ENCODE results near the gene PLA2G4C.

The PLA2G4C gene

DNA sequence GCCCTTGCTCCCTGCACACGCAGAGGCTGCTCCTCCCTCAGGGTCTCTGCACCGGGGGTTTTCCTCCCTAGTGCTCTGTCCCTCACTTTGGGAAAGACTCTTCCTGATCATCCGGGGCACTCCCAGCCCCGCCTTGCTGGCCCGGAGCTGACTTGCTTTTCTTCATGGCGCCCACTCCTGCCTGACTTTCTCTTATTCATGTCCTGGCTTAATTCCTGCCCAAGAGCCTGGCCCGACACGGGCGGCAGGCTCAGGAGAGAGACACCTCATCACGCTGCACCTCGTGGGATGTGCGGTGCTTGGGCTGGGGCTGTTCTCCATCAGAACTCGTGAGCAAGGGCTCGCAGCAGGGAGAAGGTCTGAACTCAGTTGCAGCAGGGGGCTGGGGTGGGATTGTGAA is 11.8 kb upstream of the PLA2G4C start:
- DNase-seq (ENCODE audit: extremely low read depth, low read depth): no peak
- TF ChIP-seq, protein P1, sequence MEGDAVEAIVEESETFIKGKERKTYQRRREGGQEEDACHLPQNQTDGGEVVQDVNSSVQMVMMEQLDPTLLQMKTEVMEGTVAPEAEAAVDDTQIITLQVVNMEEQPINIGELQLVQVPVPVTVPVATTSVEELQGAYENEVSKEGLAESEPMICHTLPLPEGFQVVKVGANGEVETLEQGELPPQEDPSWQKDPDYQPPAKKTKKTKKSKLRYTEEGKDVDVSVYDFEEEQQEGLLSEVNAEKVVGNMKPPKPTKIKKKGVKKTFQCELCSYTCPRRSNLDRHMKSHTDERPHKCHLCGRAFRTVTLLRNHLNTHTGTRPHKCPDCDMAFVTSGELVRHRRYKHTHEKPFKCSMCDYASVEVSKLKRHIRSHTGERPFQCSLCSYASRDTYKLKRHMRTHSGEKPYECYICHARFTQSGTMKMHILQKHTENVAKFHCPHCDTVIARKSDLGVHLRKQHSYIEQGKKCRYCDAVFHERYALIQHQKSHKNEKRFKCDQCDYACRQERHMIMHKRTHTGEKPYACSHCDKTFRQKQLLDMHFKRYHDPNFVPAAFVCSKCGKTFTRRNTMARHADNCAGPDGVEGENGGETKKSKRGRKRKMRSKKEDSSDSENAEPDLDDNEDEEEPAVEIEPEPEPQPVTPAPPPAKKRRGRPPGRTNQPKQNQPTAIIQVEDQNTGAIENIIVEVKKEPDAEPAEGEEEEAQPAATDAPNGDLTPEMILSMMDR (IDR thresholded peaks at IDR 0.05; ENCODE audit: low read depth, low read length): no peak

DNA sequence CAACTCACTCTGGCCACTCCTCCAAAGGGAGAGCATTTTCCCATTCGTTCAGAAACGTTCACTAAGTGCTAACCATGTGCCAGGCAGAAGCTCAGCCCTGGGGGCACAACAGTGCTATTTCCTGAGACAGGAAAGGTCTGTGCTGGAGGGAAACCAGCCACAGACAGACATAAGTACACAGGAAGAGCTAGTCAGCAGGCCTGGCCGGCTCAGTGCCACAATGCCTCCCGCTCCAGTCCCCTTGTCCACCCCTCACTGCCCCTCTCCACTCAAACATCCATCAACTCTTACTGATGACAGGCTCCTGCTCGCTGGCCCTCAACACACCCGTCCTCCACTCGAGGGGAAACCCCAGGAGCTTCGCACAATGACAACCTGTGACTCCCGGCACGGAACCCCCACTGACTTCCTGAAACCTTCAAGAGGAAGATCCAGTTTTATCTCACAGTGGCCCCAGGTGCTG is 11.3 kb upstream of the PLA2G4C start:
- DNase-seq (ENCODE audit: extremely low read depth, low read depth): no peak
- TF ChIP-seq, protein P1 (IDR thresholded peaks at IDR 0.05; ENCODE audit: low read depth, low read length): no peak

DNA sequence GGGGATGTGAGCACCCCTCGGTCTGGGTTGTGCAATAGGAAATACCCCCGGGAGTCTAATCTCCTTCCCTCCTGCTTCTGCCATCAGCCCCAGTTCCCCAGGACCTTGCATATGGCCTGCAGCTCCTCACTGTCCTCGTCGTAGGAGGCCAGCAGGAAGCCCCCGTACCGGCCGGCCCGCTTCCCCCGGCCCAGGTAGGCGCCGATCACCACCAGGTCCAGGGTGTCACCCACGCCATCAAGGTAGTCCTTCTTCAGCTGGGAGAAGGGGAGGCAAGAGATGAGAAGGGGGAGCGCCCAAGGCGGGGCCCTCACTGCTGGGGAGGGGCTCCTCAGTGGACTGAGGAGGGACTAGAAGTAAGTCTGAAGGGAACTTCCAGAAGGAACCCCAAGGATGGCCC is 10.4 kb upstream of the PLA2G4C start:
- no peak for DNase-seq (ENCODE audit: extremely low read depth, low read depth)
- TF ChIP-seq, protein P1 (IDR thresholded peaks at IDR 0.05; ENCODE audit: low read depth, low read length): no peak

DNA sequence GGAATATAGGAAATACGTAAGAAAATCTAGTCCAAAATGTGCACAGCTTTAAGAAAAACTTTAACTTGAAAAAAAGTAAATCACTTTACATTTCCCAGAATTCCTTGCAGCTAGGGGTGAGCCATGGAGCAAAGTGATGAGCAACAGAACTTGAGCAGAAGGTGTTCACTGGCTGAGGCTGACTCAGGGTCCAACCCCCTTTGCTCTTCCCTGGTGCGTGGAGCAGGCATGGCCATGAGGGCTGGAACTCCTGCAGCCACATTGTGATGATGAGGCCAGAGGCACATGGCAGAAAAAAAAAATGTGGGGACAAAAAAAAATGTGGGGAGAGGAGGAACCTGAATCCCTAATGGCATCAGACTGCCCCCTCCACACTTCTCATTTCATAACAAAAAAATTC is 9.9 kb upstream of the PLA2G4C start:
- TF ChIP-seq, protein P1 (IDR thresholded peaks at IDR 0.05; ENCODE audit: low read depth, low read length): no peak
- no peak for DNase-seq (ENCODE audit: extremely low read depth, low read depth)

DNA sequence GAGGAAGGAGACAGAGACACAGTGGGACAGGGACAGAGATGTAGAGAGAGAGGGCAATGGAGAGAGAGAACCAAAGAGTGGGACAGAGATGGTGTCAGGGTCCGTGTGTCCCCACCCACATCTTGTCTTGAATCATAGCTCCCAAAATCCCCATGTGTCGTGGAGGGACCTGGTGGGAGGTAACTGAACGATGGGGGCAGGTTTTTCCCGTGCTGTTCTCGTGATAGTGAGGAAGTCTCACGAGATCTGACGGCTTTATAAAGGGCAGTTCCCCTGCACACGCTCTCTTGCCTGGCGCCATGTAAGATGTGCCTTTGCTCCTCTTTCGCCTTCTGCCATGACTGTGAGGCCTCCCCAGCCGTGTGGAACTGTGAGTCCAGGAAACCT is 7.5 kb upstream of the PLA2G4C start:
- TF ChIP-seq, protein P1 (IDR thresholded peaks at IDR 0.05; ENCODE audit: low read depth, low read length): no peak
- no peak for DNase-seq (ENCODE audit: extremely low read depth, low read depth)

DNA sequence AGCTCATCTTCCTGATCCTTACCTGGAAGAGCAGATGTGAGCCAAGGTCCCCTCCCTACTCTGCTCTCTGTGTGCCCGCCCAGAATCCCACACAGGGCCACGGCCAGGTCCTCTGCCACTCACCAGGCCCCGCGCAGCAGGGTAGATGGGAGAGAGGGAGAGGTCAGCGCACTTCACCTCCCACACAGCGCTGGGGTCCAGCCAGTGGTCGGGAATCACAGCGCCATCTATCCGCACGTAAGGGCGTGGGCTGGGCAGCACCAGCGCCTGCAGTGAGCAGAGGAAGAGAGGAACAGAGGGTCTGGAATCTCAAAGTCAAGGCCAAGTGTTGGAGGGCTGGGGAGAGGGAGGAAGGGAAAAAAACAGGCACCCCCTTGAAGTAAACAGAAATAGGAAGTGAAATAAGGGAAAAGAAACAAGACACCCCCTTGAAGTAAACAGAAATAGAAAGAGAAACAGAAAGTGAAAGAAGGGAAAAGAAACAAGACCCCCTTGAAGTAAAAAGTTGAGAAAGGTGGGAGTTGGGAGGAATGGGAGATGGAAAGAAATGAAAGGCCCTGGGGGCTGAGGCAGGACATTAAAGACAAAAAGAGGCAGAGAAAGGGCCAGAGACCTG is 7.0 kb upstream of the PLA2G4C start:
- TF ChIP-seq, protein P1 (IDR thresholded peaks at IDR 0.05; ENCODE audit: low read depth, low read length): no peak
- no peak for DNase-seq (ENCODE audit: extremely low read depth, low read depth)

DNA sequence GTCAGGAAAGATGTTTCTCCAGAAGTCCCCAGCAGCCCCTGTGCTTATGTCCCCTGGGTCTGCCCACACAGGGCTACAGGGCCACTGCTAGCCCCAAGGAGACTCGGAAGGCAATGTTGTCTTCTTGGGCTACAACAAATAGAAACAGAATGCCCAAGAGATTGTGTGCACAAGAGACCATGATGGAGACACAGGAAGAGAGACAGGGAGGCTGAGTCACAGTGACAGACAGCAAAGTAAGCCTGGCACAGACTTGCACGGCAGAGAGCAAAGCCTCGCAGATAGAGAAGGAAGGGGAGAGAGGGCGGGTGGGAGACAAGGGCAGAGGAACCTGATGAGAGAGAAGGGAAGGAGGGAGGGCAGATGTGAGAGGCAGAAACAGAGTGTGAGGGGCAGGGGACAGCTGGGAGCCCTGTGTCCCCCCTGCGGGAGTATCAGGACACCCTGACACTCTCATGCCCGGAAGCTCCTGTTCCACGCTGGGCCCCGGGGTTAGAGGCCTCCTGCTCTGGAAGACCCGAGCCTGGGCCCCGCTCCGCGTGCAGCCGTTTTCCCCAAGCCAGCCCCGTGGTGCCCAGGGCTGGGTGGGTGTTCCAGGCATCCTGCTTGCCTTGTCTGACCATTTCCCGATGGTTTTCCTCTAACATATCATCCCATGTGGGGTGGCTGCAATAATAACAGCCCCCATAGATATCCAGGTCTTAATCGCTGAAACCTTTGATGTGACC is 2.7 kb upstream of the PLA2G4C start:
- TF ChIP-seq, protein P1 (IDR thresholded peaks at IDR 0.05; ENCODE audit: low read depth, low read length): no peak
- DNase-seq (ENCODE audit: extremely low read depth, low read depth): no peak

Measured in AG09319 (cell line).